GM21529 (cell line): ENCODE data around the gene TMEM47.

Experiments used
- ATAC-seq: cut with Tn5 transposase; IDR thresholded peaks from one replicate; pipeline ENCODE4 v1.9.1; 2021; ENCODE audit not compliant: unreplicated experiment

TMEM47 gene

DNA sequence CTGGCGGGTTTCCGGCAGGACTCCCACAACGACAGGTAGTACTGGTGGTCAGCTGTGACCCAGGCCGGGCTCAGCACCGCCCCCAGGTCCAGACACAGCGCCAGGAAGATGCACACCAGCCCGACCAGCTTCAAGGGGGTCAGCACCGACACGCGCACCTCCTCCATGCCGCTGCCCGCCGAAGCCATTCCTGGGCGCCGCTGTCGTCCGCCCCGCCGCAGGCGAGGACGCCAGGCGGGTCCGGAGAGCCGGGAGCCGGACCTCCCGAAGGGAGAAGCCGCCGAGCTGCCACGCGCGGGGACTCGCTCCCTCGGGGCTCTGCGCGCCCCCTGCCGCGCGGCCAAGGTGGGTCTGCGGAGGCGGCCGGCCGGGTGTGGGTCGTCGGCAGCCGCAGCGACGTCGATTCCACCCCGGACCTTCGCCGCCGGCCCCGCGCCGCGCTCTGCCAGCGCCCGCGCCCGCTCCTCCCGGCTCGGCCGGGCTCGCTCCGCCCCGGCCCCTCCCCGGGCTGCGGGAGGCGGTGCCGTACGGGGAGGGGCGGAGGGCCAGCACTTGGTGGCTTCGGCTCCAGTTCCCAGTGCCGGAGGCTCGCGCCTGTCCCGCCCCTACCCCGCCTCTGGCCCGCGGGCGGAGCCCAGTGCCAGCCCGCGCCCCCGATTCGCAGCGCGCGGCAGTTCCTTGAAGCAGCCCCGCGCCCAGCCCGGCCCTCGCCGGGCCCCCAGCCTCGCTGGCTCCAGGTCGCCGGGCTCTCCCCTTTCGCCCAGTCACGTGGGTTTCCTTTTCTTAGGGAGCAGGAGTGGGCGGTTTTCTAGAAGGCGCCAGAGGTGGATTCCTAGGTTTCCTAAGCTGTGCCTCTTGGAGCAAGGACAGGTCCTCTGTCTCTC is at the start of gene TMEM47:
Gene TMEM47, minus strand, starts transcription at position 444 of the 884 bp plus-strand sequence. Its CDS starts 256 bp downstream, at position 188.
- no peak for ATAC-seq

- ATAC-seq, result no peak
Measured at GRCh38 chrX:34687095-34687494, 30.0 kb upstream of the TMEM47 start.

- no peak for ATAC-seq
Measured at GRCh38 chrX:34659575-34659974, 2.5 kb upstream of the TMEM47 start.

- no peak for ATAC-seq
Measured at GRCh38 chrX:34658326-34658725, 1.2 kb upstream of the TMEM47 start.

GRCh38 chrX:34657726-34658070 is 613 bp upstream of the TMEM47 start:
- no peak for ATAC-seq

GRCh38 chrX:34656467-34656841 is 631 bp downstream of the TMEM47 start:
- ATAC-seq, result no peak

DNA sequence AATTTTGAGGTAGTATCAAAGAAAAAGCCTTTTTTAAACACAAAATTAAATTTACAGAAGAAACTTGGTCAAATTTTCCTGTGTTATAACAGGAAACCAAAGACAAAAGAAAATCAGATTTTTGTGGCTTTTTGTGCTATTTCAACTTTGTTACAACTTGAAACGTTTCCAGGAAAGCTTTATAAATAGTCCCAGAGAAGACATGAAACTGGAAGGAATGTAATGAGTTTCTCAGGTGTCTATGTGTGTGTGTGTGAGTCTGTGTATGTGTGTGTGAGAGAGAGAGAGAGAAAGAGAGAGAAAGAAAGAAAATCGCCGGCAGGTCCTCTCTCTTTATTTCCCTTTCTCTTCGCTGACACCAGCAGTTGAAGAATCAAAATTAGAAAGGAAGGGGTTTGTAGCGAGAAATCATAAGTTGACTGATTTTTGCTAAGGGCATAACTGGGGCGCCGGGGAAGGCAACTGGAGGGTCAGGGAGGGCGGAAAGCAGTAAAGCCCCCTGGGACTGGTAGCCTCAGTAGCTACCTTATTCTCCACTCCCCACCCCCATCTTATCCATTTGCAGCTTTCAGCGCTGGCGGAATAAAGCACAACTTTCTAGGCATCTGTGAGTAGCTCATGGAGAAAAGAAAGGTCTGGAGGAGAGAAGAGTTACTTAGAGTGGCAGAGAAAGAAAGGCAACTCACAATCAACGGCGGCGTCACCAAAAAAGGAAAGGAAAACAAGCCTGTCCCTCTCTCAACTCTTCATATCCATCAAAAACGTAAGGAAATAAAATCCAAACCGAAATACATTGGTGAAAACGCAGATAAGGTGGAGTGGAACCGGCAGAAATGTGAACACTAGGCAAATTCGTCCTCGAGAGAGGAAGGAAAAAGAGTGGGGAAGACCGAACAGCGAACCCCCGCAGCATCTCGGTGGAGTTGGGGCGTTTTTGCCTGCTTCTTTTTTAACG is 1.3 kb downstream of the TMEM47 start:
- no peak for ATAC-seq

DNA sequence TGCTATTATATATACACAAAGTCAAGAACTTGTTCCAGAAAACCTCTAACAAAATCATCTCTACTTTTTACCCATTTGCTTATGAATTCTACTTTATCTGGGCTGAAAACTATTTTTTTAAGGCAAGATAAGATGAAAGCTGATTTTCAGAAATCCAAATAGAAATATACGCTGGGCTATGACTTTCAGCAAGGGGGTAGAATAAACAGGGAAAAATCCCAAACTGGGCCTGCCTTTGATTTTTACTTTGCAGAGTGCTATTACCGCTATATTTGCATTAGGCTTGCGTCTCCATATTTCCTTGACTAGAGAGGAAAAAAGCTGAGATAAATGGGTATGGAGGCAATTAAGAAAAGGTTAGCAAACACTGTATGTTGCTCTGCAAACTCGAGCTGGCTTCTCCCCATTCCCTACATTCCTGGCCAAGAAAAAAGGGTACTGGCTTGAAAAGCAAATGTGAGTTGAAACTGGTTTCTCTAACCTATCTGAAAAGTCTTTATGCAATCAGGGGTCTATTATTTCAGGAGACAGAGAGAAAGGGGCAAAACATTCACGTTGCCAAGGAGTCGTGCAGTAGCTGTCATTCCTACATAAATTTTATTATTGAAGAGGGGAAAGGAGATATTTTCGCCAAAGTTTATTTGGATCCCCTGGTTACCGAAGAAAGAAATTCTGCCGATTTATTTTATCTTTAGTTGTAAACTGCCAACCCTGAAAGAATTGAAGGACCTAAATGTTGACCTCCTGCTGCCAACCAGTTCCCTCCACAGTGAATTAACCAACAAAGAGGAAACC is 2.2 kb downstream of the TMEM47 start:
- ATAC-seq, result no peak

GRCh38 chrX:34653811-34654210 is 3.3 kb downstream of the TMEM47 start:
- ATAC-seq, result no peak

DNA sequence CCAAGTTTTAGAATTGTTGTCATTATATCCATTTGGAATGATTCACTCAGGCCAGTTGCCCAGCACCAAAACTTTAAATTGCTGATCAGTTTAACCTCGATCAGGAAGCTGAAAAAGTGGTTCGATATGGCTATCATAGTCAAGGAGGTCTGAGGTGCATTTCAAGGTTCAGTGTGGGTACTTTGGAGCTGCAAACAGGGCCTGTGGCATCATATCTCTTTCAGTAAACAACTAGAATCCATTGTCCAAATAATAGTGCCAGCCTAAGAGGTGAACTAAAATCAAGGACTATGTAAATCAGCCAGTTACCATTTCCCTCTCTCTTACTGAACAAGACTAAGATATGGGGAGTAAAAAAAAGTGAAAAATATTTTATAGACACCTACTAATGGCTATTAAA is 14.2 kb downstream of the TMEM47 start:
- ATAC-seq, result no peak

- ATAC-seq, result no peak
Measured at GRCh38 chrX:34638116-34638515, 19.0 kb downstream of the TMEM47 start.

- no peak for ATAC-seq
Measured at GRCh38 chrX:34634349-34634748, 22.7 kb downstream of the TMEM47 start.

GRCh38 chrX:34632384-34632783 is 24.7 kb downstream of the TMEM47 start:
- no peak for ATAC-seq

DNA sequence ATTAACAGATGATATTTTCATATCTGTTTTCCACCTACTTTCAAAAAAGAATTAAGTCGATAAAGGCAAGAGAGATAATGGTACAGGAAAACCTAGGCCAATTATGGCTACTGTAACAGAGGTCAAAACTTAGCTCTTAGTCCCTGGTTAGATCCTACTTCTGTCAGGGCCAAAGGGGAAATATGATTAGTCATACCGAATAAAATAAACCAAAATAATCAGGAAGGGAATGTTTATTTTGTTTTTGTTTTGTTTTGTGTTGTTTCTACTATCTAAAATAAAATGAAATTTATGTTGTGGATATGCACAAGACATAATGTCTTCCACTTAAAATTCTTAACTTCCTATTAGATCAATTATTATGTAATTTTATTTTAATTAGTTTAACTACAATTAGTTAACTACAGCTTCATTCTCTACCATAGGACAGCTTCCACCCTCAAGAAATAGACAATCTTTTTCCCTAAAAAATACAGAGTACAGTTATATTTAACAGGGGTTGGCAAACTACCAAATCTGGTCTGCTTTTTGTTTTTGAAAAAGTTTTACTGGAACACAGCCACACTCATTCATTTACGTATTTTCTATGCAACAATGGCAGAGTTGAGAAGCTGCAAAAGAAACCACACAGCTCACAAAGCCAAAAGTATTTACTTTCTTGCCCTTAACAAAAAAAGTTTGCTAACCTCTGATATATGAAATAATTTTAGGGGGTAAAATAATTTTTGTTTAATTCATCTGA is 25.4 kb downstream of the TMEM47 start:
- ATAC-seq, result no peak

- no peak for ATAC-seq
Measured at GRCh38 chrX:34629572-34629971, 27.5 kb downstream of the TMEM47 start.

DNA sequence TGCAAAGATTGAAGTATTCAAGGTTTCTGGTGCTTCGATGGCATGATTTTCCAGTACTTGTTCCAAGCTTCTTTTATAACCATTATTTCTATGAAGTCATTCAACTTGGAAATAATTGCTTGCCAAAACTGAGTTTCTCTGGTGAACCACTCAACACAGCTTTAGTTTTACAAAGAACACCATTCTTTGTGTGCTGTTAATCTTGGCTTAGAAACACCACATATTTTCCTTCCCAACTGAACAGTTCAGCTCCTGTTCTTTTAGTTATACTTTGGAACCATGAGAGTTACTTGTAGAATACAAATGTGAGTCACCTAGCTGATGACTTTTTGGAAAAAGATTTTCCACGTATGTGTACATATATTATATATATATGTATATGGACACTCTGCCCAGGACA is 32.7 kb downstream of the TMEM47 start:
- no peak for ATAC-seq

- no peak for ATAC-seq
Measured at GRCh38 chrX:34619920-34620319, 37.2 kb downstream of the TMEM47 start.

DNA sequence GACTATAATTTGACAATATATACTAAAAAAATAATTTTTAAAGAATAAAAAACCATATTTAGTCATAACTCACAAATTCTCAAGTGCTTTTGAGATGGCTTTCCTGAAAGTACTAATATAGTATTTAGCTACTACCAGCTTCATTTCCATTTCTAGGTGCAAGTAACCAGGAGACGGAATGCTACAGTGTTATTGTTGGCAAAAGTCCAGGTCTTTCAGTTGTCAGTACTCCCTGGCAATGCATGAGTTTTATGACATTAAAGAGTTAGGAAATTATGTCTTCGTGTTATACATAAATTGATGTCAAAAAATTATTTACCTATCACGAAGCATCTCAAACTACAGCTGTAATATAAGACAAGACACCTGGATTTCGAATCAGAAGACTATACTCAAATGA is 45.0 kb downstream of the TMEM47 start:
- no peak for ATAC-seq

DNA sequence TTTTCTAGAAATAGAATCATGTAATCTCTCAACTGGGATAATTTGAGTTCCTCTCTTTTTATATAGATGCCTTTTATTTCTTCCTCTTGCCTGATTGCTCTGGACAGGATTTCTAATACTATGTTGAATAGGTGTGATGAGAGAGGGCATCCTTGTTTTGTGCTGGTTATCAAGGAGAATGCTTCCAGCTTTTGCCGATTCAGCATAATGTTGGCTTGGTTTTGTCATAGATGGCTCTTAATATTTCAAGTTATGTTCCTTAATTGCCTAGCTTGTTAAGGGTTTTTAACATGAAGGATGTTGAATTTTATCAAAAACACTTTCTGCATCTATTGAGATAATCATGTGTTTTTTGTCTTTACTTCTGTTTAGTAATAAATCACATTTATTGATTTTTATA is 58.7 kb downstream of the TMEM47 start:
- ATAC-seq, result no peak

- ATAC-seq, result no peak
Measured at GRCh38 chrX:34586936-34587335, 70.1 kb downstream of the TMEM47 start.
